Activated T-helper 17 cell treated with anti-CD3 and anti-CD28 coated beads, Interleukin-2, amount 50 U/mL, for 72 hours (primary cell): ENCODE measurements around the gene MAP2. TPM values are rescaled to one million over a fixed set of nuclear protein-coding genes. Genes with fewer than 3 reads are reported as not detected.
A peak's percentile ranks its signal among the peaks of the same experiment; 100 is the strongest.

Experiments
- ATAC-seq: fragments of 150-1000 bp; cut with Tn5 transposase; replicated peaks from 2 replicates; pipeline ENCODE4 v1.10.0; 2021; ENCODE audit warnings: mild to moderate bottlenecking, moderate library complexity
- H3K27ac Mint-ChIP-seq: one replicate; pipeline ENCODE4 v1.8.0; 2022; ENCODE audit warnings: mixed read lengths
- H3K27me3 Mint-ChIP-seq: one replicate; pipeline ENCODE4 v1.8.0; 2022; ENCODE audit warnings: mixed read lengths
- H3K36me3 Mint-ChIP-seq: one replicate; pipeline ENCODE4 v1.8.0; 2022; ENCODE audit warnings: low read depth, mild to moderate bottlenecking, mixed read lengths
- H3K4me1 Mint-ChIP-seq: one replicate; pipeline ENCODE4 v1.8.0; 2022; ENCODE audit warnings: mixed read lengths
- H3K4me3 Mint-ChIP-seq: one replicate; pipeline ENCODE4 v1.8.0; 2022; ENCODE audit warnings: mild to moderate bottlenecking, mixed read lengths
- H3K9me3 Mint-ChIP-seq: one replicate; pipeline ENCODE4 v1.8.0; 2022; ENCODE audit warnings: mixed read lengths
- total RNA-seq, 2 donors: library from RNA; stranded (reverse); gene quantifications; one replicate each; pipeline ENCODE4 v1.2.3, GENCODE V29; 2022

MAP2 gene
- total RNA-seq, 2 donors from 2014 or later, result 0.24 to 0.26 TPM

DNA sequence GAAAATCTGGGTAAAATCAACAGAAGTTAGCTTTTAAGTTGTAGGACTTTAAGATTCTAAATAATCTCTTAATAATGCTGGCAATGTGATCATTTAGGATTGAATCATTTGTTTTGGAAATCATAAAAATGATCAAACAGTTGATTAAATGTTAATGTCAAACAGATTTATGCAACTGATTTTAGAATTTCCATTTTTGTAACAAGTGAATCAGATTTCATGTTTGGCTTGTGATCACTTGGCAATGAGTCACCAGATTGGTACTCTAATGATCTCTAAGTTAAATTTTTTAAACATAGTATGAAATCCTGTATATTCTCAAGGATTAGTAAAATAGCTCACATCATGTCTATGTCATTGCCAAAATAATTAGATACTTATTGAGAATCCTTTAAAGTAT lies 297.6 kb downstream of the MAP2 start:
- Mint-ChIP-seq H3K27ac (no peak overlapping the region), H3K27me3 (no peaks in the 10 kb centered on the region), H3K36me3 (no peaks in the 10 kb centered on the region), H3K4me3 (no peak overlapping the region), H3K9me3 (peaks cover 4% of the 10 kb centered on the region), H3K4me1 (no peaks in the 10 kb centered on the region)
- ATAC-seq, result no peak

DNA sequence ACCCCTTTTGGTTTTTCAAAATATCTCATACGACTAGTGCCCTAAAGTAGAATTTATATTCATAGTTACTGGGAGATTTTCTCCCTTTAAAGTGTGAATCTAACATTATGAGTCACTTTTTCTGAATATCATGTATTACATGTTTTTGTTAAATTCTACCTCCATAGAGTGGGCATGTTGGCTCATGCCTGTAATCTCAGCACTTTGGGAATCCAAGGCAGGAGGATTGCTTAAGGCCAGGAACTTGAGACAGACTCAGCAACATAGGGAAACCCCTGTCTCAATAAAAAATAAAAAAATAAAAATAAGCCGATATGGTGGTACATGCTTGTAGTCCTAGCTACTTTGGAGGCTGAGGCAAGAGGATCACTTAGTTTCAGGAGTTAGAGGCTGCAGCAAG lies 302.5 kb downstream of the MAP2 start:
- H3K36me3 Mint-ChIP-seq, result no peaks in the 10 kb centered on the region
- no peak overlapping the region for H3K27ac Mint-ChIP-seq
- no peaks in the 10 kb centered on the region for H3K27me3 Mint-ChIP-seq
- H3K4me3 Mint-ChIP-seq, result no peak overlapping the region
- ATAC-seq, result no peak
- no peaks in the 10 kb centered on the region for H3K4me1 Mint-ChIP-seq
- H3K9me3 Mint-ChIP-seq, result peaks cover 4% of the 10 kb centered on the region

DNA sequence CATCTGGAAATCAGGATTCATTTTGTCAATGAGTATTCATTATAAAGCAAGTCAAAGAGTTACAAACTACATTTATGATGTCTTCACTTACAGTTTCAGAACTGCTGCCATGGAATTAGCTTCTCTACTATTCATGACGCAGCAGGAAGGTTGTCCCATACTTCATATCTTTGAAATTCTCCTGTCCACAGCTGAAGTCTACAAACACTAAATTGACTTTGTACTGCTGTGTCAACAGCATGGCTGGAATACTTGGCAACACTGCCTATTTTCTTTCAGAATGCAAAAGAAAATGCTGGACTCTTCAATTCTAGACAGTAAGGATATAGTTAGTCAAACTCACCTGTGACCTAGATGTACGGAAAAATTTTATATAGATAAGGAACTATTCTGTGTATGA lies 303.2 kb downstream of the MAP2 start:
- Mint-ChIP-seq H3K27ac (no peak overlapping the region), H3K27me3 (no peaks in the 10 kb centered on the region), H3K4me1 (no peaks in the 10 kb centered on the region)

DNA sequence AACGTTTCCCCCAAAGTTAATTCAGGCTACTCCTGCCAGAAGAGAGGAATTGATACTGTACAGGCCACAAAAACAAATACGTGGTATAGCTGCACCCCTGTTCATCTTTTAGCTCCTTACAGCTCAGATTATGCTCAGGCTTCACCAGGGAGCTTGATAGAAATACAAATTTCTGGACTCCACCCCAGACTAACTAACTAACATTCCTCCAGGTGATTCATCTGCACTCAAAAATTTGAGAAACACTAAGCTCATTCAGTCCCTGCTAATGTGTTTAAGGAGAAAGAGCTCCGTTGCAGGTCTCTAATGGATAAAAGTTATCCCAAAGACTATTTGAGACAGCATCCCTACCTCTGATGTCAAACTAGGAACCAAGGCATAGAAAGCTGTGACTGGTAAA lies 311.0 kb downstream of the MAP2 start:
- Mint-ChIP-seq H3K9me3 (no peaks in the 10 kb centered on the region), H3K27me3 (no peaks in the 10 kb centered on the region), H3K4me1 (no peaks in the 10 kb centered on the region), H3K36me3 (no peaks in the 10 kb centered on the region), H3K27ac (no peak overlapping the region), H3K4me3 (no peak overlapping the region)
- ATAC-seq, result no peak

More for the DNA sequence above, 303.2 kb downstream of the MAP2 start:
- Mint-ChIP-seq H3K4me3 (no peak overlapping the region), H3K36me3 (no peaks in the 10 kb centered on the region), H3K9me3 (peaks cover 4% of the 10 kb centered on the region)
- no peak for ATAC-seq

DNA sequence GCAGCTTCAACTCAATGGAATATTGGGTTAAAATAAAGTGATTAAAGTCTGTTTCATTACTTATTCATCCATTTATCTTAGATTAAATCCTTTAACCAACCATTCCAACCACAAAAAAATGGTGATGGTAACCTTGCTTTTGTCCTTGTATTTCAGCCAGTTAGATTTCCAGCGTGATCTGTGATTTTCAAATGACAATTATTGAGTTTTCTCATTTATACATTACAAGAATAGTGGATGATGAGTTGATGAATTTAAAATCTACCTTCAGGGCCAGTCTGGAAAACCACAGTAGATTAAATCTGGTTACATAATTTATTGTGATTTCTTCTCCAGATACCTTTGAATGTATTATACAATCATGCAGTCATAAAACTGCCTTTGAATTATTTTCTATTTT lies 318.1 kb downstream of the MAP2 start:
- no peaks in the 10 kb centered on the region for H3K27me3 Mint-ChIP-seq
- no peaks in the 10 kb centered on the region for H3K4me1 Mint-ChIP-seq
- no peak overlapping the region for H3K4me3 Mint-ChIP-seq
- no peak for ATAC-seq
- peaks cover 3% of the 10 kb centered on the region for H3K9me3 Mint-ChIP-seq
- H3K36me3 Mint-ChIP-seq, result no peaks in the 10 kb centered on the region
- H3K27ac Mint-ChIP-seq, result no peak overlapping the region

DNA sequence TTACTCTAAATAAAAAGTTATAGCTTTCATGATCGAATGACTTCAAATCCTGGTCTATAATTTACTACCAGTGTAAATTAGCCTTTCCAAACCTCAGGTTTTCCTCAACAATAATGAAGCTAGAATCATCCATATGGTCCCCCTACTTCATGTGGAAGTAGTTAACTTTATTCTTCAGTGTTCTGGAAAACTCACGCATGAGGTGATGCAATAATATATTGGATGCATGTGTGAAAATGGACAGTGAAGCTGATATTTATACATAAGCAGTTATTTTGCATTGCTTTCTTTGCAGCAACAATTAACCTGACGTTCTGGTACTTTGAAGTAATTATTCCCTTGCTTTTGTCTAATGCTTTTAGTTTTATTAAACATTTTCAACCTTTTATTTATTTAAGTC lies 329.2 kb downstream of the MAP2 start:
- ATAC-seq, result no peak

DNA sequence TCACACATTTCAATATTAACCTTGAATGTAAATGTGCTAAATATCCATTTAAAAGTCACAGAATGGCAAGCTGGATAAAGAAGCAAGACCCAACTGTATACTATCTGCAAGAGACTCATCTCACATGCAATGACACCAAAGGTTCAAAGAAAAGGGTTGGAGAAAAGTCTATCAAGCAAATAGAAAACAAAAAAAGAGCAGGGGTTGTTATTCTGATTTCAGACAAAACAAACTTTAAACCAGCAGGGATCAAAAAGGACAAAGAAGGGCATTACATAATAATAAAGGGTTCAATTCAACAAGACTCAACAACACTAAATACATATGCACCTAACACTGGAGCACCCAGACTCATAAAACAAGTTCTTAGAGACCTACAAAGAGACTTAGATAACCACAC lies 333.3 kb downstream of the MAP2 start:
- H3K4me3 Mint-ChIP-seq, result no peak overlapping the region
- no peaks in the 10 kb centered on the region for H3K36me3 Mint-ChIP-seq
- no peaks in the 10 kb centered on the region for H3K9me3 Mint-ChIP-seq
- no peaks in the 10 kb centered on the region for H3K4me1 Mint-ChIP-seq
- peaks cover 37% of the 10 kb centered on the region for H3K27me3 Mint-ChIP-seq
- H3K27ac Mint-ChIP-seq, result no peak overlapping the region
- ATAC-seq, result no peak

More for the DNA sequence above, 329.2 kb downstream of the MAP2 start:
- H3K9me3 Mint-ChIP-seq, result no peaks in the 10 kb centered on the region
- no peak overlapping the region for H3K4me3 Mint-ChIP-seq
- no peaks in the 10 kb centered on the region for H3K36me3 Mint-ChIP-seq
- H3K4me1 Mint-ChIP-seq, result no peaks in the 10 kb centered on the region
- no peak overlapping the region for H3K27ac Mint-ChIP-seq
- H3K27me3 Mint-ChIP-seq, result peaks cover 30% of the 10 kb centered on the region

DNA sequence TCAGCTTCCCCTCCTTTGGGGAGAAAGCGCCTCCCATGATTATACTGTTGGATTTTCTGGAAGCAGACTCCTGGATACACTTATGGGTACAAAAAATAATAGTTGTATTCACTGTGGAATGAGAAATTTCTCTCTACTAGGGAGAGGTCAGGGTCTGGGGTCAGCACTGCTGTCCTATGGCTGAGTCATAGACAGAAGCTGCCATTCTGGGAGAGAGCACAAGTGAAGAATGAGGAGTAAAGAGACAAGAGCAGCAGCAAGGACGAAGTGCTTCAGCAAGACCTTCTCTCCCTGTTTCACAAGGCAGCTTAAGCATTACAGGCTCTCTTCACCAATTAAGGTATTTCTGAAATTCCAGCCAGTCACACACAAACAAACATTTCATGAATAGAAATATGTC lies 337.7 kb downstream of the MAP2 start:
- no peaks in the 10 kb centered on the region for H3K36me3 Mint-ChIP-seq
- no peaks in the 10 kb centered on the region for H3K9me3 Mint-ChIP-seq

DNA sequence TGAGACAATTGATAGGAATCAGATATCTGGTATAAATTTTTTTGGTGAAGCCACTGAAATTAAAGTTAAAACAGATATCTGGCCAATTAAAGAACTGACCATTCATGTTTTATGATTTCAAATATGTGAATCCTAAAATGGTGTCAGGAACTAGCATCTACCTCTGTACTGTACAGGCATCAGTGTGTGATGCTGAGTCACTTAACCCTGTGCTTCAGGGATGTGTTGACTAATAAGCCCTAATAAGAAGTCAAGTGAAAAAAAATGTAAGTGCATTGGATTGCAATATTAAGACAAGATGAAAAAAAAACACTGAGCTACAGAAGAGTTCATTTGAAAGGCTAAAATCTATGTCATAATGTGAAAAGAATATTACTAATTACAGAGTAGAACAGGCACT lies 338.7 kb downstream of the MAP2 start:
- H3K36me3 Mint-ChIP-seq, result no peaks in the 10 kb centered on the region

More for the DNA sequence above, 337.7 kb downstream of the MAP2 start:
- no peak overlapping the region for H3K4me3 Mint-ChIP-seq
- no peak for ATAC-seq
- peaks cover 16% of the 10 kb centered on the region for H3K27me3 Mint-ChIP-seq
- H3K27ac Mint-ChIP-seq, result no peak overlapping the region
- no peaks in the 10 kb centered on the region for H3K4me1 Mint-ChIP-seq

DNA sequence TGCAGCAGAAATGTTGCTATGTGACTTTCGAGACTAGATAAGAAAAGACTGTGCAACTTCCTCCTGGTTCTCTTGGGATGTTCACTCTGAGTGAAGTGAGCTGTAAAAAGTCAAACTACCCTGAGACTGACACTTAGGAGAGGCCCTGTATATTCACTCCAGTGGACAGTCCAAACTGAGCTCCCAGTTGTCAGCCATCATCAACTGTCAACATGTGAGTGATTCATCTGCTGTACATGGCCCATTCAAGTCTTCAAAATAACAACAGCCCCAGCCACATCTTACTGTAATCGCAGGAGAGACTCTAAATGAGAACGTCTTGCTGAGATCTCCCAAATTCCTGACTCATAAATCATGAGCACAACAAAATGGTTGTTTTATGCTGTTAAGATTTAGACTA lies 339.3 kb downstream of the MAP2 start:
- H3K27me3 Mint-ChIP-seq, result peaks cover 10% of the 10 kb centered on the region
- H3K4me1 Mint-ChIP-seq, result no peaks in the 10 kb centered on the region
- H3K4me3 Mint-ChIP-seq, result no peak overlapping the region
- H3K36me3 Mint-ChIP-seq, result no peaks in the 10 kb centered on the region
- no peaks in the 10 kb centered on the region for H3K9me3 Mint-ChIP-seq
- no peak overlapping the region for H3K27ac Mint-ChIP-seq
- no peak for ATAC-seq

More for the DNA sequence above, 338.7 kb downstream of the MAP2 start:
- H3K27ac Mint-ChIP-seq, result no peak overlapping the region
- no peaks in the 10 kb centered on the region for H3K9me3 Mint-ChIP-seq
- H3K4me3 Mint-ChIP-seq, result no peak overlapping the region
- peaks cover 12% of the 10 kb centered on the region for H3K27me3 Mint-ChIP-seq
- no peaks in the 10 kb centered on the region for H3K4me1 Mint-ChIP-seq
- no peak for ATAC-seq

DNA sequence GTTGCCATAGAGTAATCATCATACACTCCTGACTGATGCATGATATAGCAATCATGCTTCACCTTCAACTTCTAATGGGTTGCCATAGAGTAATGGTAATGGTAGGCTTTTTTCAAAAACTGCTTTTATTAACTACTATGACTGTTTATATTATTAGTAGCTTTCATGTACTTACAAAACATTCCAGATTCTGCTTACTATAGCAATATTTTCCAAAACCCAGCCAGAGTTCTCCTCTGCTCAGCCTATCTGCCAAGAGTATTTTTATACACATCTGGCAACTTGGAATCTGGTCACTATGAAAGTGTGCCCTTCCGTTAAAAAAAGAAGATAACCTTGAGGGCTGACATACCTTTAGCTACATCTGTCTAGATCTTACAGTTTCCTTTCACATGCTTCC lies 342.8 kb downstream of the MAP2 start:
- Mint-ChIP-seq H3K27ac (no peak overlapping the region), H3K27me3 (peaks cover 26% of the 10 kb centered on the region), H3K36me3 (no peaks in the 10 kb centered on the region), H3K9me3 (peaks cover 3% of the 10 kb centered on the region), H3K4me3 (no peak overlapping the region), H3K4me1 (no peaks in the 10 kb centered on the region)
- no peak for ATAC-seq

DNA sequence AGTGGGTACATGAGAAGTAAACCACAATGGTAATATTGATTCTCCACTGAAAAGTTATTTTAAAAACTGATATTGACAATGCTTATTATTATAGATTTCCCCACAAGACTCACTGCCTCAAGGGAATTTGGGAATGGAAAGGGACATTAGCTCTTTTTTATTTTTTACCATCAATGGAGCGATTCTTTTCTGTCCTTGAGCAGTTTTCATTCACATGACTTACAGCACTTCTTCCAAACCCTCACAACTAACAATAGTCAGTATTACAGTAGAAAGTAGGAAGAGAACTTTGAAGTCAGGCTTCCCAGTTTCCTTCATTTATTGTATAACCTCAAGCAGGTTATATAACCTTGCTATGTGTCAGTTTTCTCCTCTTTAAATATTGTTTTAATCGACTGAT lies 343.5 kb downstream of the MAP2 start:
- H3K27me3 Mint-ChIP-seq, result peaks cover 26% of the 10 kb centered on the region
- H3K4me3 Mint-ChIP-seq, result no peak overlapping the region
- peaks cover 3% of the 10 kb centered on the region for H3K9me3 Mint-ChIP-seq
- no peaks in the 10 kb centered on the region for H3K4me1 Mint-ChIP-seq
- no peak for ATAC-seq
- no peak overlapping the region for H3K27ac Mint-ChIP-seq
- H3K36me3 Mint-ChIP-seq, result no peaks in the 10 kb centered on the region

DNA sequence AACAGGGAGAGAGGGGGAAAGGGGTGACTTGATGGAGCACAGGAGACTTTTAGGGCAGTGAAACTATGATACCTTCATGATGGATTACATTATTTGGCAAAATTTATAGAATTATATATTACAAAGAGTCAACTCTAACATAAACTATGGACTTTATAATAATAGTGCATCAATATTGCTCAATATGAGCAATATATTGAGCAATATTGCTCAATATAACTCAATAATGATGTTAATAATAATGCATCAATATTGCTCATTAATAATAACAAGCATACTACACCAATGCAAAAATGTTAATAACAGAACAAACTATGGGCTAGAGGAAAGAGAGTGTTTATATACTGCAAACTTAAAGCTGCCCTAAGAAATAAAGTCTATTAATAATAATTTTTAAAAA lies 344.7 kb downstream of the MAP2 start:
- H3K27ac Mint-ChIP-seq, result no peak overlapping the region
- no peak overlapping the region for H3K4me3 Mint-ChIP-seq
- no peaks in the 10 kb centered on the region for H3K36me3 Mint-ChIP-seq
- H3K4me1 Mint-ChIP-seq, result no peaks in the 10 kb centered on the region
- peaks cover 3% of the 10 kb centered on the region for H3K9me3 Mint-ChIP-seq
- H3K27me3 Mint-ChIP-seq, result peaks cover 32% of the 10 kb centered on the region
- ATAC-seq, result no peak

DNA sequence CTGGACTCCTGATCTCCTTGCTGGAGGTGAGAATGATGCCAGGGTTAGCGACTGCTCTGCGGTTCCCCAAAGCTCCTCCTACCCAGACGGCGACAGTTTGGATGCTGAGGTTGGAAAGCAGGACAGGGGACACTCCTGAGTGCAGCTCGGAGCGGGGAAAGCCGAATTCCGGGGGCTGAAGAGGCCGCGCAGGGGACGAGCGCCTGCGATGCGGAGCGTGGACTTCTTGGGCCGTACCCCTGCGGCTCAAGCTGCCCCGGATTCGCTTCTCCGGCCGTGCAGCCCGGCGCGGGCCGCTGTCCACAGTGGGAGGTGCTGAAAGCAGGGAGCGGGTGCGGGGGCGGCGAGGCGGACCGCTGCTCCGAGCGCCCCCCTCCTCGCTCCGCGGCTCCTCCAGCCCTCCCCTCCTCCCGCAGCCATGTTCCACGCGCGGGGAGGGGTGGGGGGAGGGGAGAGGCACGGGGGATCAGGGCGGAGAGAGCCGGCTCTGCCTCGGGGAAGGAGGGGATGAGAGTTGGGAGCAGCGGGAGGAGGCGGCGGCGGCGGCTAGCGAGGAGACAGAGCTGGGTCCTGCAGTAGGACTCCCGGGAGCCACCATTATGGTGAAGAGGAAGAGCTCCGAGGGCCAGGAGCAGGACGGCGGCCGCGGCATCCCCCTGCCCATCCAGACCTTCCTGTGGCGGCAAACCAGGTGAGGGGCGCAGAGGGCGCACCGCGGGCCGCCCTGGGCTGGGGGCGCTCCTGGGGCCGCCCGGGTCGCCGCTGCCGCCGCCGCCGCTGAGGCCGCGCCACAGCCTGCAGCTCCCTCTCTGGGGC lies 347.8 kb downstream of the MAP2 start, which contains the start of gene UNC80:
Gene UNC80 (plus strand): TSS at position 359 of the 816 bp plus-strand sequence. CDS start 241 bp downstream, at position 600.
- Mint-ChIP-seq H3K27me3 (peaks cover 40% of the 10 kb centered on the region), H3K9me3 (peaks cover 3% of the 10 kb centered on the region)
- ATAC-seq, result no peak

DNA sequence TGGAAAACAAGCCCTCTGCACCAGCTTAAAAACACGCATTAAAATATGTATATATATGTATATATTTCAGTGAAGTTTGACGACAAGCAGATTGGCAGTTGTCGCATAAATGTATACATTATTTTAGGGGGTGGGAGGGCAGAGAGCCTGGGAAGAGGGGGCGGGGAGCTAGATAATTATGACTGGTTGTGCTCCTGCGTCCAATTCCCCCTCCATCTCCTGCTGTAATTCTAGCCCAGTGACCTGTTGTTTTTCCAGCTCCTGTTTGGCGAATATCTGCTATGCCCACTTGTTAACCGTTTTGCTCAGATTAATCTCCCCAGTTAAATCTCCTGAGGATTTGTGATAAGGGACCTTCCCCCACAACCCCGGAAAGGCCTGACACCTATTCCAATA lies 348.4 kb downstream of the MAP2 start:
- H3K36me3 Mint-ChIP-seq, result no peaks in the 10 kb centered on the region
- H3K4me3 Mint-ChIP-seq, result no peak overlapping the region
- peaks cover 3% of the 10 kb centered on the region for H3K9me3 Mint-ChIP-seq
- ATAC-seq, result no peak
- peaks cover 40% of the 10 kb centered on the region for H3K27me3 Mint-ChIP-seq
- H3K27ac Mint-ChIP-seq, result no peak overlapping the region
- H3K4me1 Mint-ChIP-seq, result no peaks in the 10 kb centered on the region

More for the DNA sequence above, 347.8 kb downstream of the MAP2 start, which contains the start of gene UNC80:
- peak within 1 kb of the TSS; percentile 53 for H3K4me3 Mint-ChIP-seq
- H3K4me1 Mint-ChIP-seq, result no peaks in the 10 kb centered on the region
- no peaks in the 10 kb centered on the region for H3K36me3 Mint-ChIP-seq
- H3K27ac Mint-ChIP-seq, result no peak within 1 kb of the TSS
